ENCODE results near the gene MED13L. TPM values are rescaled to one million over a fixed set of nuclear protein-coding genes. Genes with fewer than 3 reads are reported as not detected.

Gene MED13L
- total RNA-seq, 4 donors from 2014 or later: 168 to 349 (median 246) TPM

- DNase-seq: no peak
- no peak overlapping the region for H3K27ac ChIP-seq
- H3K36me3 ChIP-seq: peaks cover 44 to 53% of the 10 kb centered on the region in 2 donors
- 95% methylated on average over 7 of the region's 7 CpGs for WGBS, 2 donors
- no peak for TF ChIP-seq CTCF (IDR thresholded peaks at IDR 0.05)
- no peak for TF ChIP-seq POLR2A (IDR thresholded peaks at IDR 0.05)
- peaks cover 0 to 5% of the 10 kb centered on the region in 2 donors for H3K4me1 ChIP-seq
- intact Hi-C loops (cut with DNase I): no loop called here
- H3K27me3 ChIP-seq: no peaks in the 10 kb centered on the region
- H3K4me3 ChIP-seq (replicated peaks in 1 of 3): no peak overlapping the region
- H3K9me3 ChIP-seq: no peaks in the 10 kb centered on the region
These were observed 315.3 kb downstream of the MED13L start for GRCh38 chr12:115962216-115962615.

GRCh38 chr12:115960868-115961802 lies 316.4 kb downstream of the MED13L start:
- Histone ChIP-seq H3K36me3 (peaks cover 44 to 49% of the 10 kb centered on the region in 2 donors), H3K4me1 (peaks cover 0 to 5% of the 10 kb centered on the region in 2 donors), H3K27ac (no peak overlapping the region), H3K9me3 (no peaks in the 10 kb centered on the region), H3K4me3 (replicated peaks in 1 of 3) (no peak overlapping the region), H3K27me3 (no peaks in the 10 kb centered on the region)
- WGBS, 2 donors: 67 to 69% methylated on average over 12 of the region's 12 CpGs
- DNase-seq: peak; percentile 65 to 70
- intact Hi-C loops (cut with DNase I): no loop called here
- TF ChIP-seq POLR2A (IDR thresholded peaks at IDR 0.05) (no peak), CTCF (IDR thresholded peaks at IDR 0.05) (no peak)

GRCh38 chr12:115957686-115958290 lies 319.7 kb downstream of the MED13L start:
- no peak overlapping the region for H3K27ac ChIP-seq
- no peak overlapping the region for H3K4me3 ChIP-seq (replicated peaks in 1 of 3)
- H3K4me1 ChIP-seq: peaks cover 0 to 5% of the 10 kb centered on the region in 2 donors
- no peak for DNase-seq
- H3K36me3 ChIP-seq: peaks cover 27 to 29% of the 10 kb centered on the region in 2 donors
- H3K9me3 ChIP-seq: no peaks in the 10 kb centered on the region
- H3K27me3 ChIP-seq: no peaks in the 10 kb centered on the region
- TF ChIP-seq CTCF (IDR thresholded peaks at IDR 0.05): no peak
- TF ChIP-seq POLR2A (IDR thresholded peaks at IDR 0.05): no peak
- WGBS, 2 donors: 92% methylated on average over 6 of the region's 6 CpGs
- intact Hi-C loops (cut with DNase I): no loop called here

- Histone ChIP-seq H3K4me3 (replicated peaks in 1 of 3) (no peak overlapping the region), H3K27ac (no peak overlapping the region), H3K4me1 (peaks cover 0 to 5% of the 10 kb centered on the region in 2 donors), H3K36me3 (peaks cover 16 to 19% of the 10 kb centered on the region in 2 donors), H3K9me3 (no peaks in the 10 kb centered on the region), H3K27me3 (no peaks in the 10 kb centered on the region)
- WGBS, 2 donors: 79 to 80% methylated on average over 4 of the region's 4 CpGs
- intact Hi-C loops (cut with DNase I): no loop called here
- no peak for DNase-seq
- TF ChIP-seq POLR2A (IDR thresholded peaks at IDR 0.05) (no peak), CTCF (IDR thresholded peaks at IDR 0.05) (no peak)
These were observed 320.8 kb downstream of the MED13L start for GRCh38 chr12:115956659-115957058.

GRCh38 chr12:115956236-115956635 lies 321.3 kb downstream of the MED13L start:
- DNase-seq: no peak
- Histone ChIP-seq H3K4me1 (peaks cover 0 to under 1% of the 10 kb centered on the region in 2 donors), H3K4me3 (replicated peaks in 1 of 3) (no peak overlapping the region), H3K9me3 (no peaks in the 10 kb centered on the region), H3K36me3 (peaks cover 11 to 16% of the 10 kb centered on the region in 2 donors), H3K27ac (no peak overlapping the region), H3K27me3 (no peaks in the 10 kb centered on the region)
- WGBS, 2 donors: 52 to 56% methylated on average over 3 of the region's 3 CpGs
- intact Hi-C loops (cut with DNase I): no loop called here
- no peak for TF ChIP-seq CTCF (IDR thresholded peaks at IDR 0.05)
- no peak for TF ChIP-seq POLR2A (IDR thresholded peaks at IDR 0.05)

Measured in thyroid gland (tissue), 4 donors.